Prostate gland (tissue), 2 donors: ENCODE data around the gene PHLDB1. TPM values are rescaled to one million over a fixed set of nuclear protein-coding genes. Genes with fewer than 3 reads are reported as not detected.

Source experiments
- DNase-seq: peaks from one replicate; pipeline ENCODE4 v3.0.0-alpha.2; 2019; ENCODE audit warnings: low spot score
- H3K27ac ChIP-seq, 2 donors: fragments of 200-600 bp; sonication (generic); 2 replicates each; pipeline ENCODE4 v1.5.1; 2017 to 2019
- H3K27me3 ChIP-seq: fragments of 200-600 bp; sonication (generic); replicated peaks from 2 replicates; pipeline ENCODE4 v1.5.1; 2019; ENCODE audit not compliant: insufficient read depth
- H3K36me3 ChIP-seq, 2 donors: fragments of 200-600 bp; sonication (generic); 1 replicate in 1 of 2; 2 replicates in 1 of 2; pipeline versions ENCODE4 v1.5.1 to v1.8.1; 2017 to 2019
- H3K4me1 ChIP-seq: fragments of 200-600 bp; sonication (generic); replicated peaks from 2 replicates; pipeline ENCODE4 v1.5.1; 2019
- H3K4me3 ChIP-seq, 2 donors: fragments of 200-600 bp; sonication (generic); 2 replicates each; pipeline ENCODE4 v1.5.1; 2017 to 2019
- H3K9me3 ChIP-seq: fragments of 200-600 bp; sonication (generic); 2 replicates; pipeline ENCODE4 v1.5.1; 2017
- CTCF ChIP-seq, 4 experiments: fragments of 200-600 bp in 2 of 4; fragments of 450-650 bp in 2 of 4; sonication (generic) in 2 of 4; IDR thresholded peaks; 1 replicate in 3 of 4; 2 replicates in 1 of 4; pipeline ENCODE4 v1.5.1; 2016 to 2019; ENCODE audit warnings: antibody characterized with exemption in 4 of 4, mild to moderate bottlenecking in 2 of 4, moderate library complexity in 2 of 4
- POLR2A ChIP-seq: fragments of 450-650 bp; IDR thresholded peaks from one replicate; pipeline ENCODE4 v1.6.1; 2016; ENCODE audit warnings: antibody characterized with exemption, mild to moderate bottlenecking
- POLR2AphosphoS5 ChIP-seq: sonication (generic); formaldehyde crosslinking; IDR thresholded peaks from one replicate; pipeline ENCODE4 v1.6.1; 2017; ENCODE audit warnings: antibody characterized with exemption
- WGBS: methylation state at CpG from one replicate; pipeline ENCODE4 v1.1.5; 2018; 5-methylcytosine and 5-hydroxymethylcytosine counted together
- intact Hi-C: fragments of 100-400 bp; cut with DNase I; formaldehyde crosslinking; loops from one replicate; pipeline ENCODE4 v1.14.2; 2022
- total RNA-seq, 2 donors: library from RNA; depleted of rRNA; stranded (reverse); fragments of >200 nt; gene quantifications; one replicate each; pipeline ENCODE4 v1.1.0, GENCODE V29; 2016

PHLDB1 gene
- total RNA-seq, 2 donors from 2014 or later = 74.5 to 113 TPM

DNA sequence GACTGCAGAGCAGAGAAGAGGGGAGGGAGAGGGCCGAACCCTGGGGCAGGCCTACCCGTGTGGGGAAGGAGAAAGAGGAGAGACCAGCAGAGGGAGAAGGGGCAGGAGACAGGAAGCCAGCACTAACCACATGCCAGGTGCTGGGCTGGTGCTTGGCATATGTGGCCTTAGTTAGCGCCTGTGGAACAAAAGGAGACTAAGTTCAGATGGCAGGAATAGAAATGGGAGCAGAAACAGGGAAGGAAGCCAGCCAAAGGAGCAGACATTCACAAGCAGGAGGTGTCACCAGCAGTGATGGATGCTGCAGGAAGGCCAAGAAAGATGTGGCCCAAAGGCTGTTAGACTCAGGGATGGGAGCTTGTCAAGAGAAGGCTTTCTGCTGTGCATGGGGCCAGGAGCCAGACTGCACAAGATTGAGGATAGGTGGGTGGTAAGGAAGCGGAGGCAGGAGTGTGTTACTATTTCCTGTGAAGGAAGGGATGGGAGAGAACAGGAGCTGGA is 45.3 kb downstream of the PHLDB1 start:
- H3K4me1 ChIP-seq = no peaks in the 10 kb centered on the region
- H3K27ac ChIP-seq = no peak overlapping the region
- H3K36me3 ChIP-seq = peaks cover 0 to 12% of the 10 kb centered on the region in 2 donors
- intact Hi-C loops = no loop called here
- no peak for TF ChIP-seq POLR2A
- no peak for TF ChIP-seq POLR2AphosphoS5
- no peak for DNase-seq
- no peak overlapping the region for H3K4me3 ChIP-seq
- H3K27me3 ChIP-seq = no peaks in the 10 kb centered on the region
- H3K9me3 ChIP-seq = no peaks in the 10 kb centered on the region
- 40% methylated on average over 4 of the region's 4 CpGs for WGBS

- no peaks in the 10 kb centered on the region for H3K9me3 ChIP-seq
- H3K36me3 ChIP-seq = peaks cover 0 to 12% of the 10 kb centered on the region in 2 donors
- H3K27me3 ChIP-seq = no peaks in the 10 kb centered on the region
- WGBS = 84% methylated on average over 8 of the region's 8 CpGs
- intact Hi-C loops = no loop called here
- H3K4me3 ChIP-seq = no peak overlapping the region
- no peak for DNase-seq
- H3K4me1 ChIP-seq = no peaks in the 10 kb centered on the region
- no peak overlapping the region for H3K27ac ChIP-seq
- TF ChIP-seq POLR2AphosphoS5 = no peak
- no peak for TF ChIP-seq CTCF (IDR thresholded peaks at IDR 0.05)
- no peak for TF ChIP-seq POLR2A
These were observed 46.4 kb downstream of the PHLDB1 start for GRCh38 chr11:118653684-118654390.

- no peak for TF ChIP-seq POLR2A
- TF ChIP-seq CTCF (IDR thresholded peaks at IDR 0.05) = no peak
- no peak for TF ChIP-seq POLR2AphosphoS5
- no peak overlapping the region for H3K27ac ChIP-seq
- peaks cover 0 to 6% of the 10 kb centered on the region in 2 donors for H3K36me3 ChIP-seq
- H3K4me3 ChIP-seq = no peak overlapping the region
- H3K9me3 ChIP-seq = no peaks in the 10 kb centered on the region
- 83% methylated on average over 7 of the region's 7 CpGs for WGBS
- no peaks in the 10 kb centered on the region for H3K27me3 ChIP-seq
- intact Hi-C loops = loop anchor here (5.0 kb wide), 2 partner anchors 48 to 63 kb away; partner anchors contain the start of gene PHLDB1
- no peak for DNase-seq
- H3K4me1 ChIP-seq = no peaks in the 10 kb centered on the region
These were observed 48.2 kb downstream of the PHLDB1 start for GRCh38 chr11:118655486-118656190.

DNA sequence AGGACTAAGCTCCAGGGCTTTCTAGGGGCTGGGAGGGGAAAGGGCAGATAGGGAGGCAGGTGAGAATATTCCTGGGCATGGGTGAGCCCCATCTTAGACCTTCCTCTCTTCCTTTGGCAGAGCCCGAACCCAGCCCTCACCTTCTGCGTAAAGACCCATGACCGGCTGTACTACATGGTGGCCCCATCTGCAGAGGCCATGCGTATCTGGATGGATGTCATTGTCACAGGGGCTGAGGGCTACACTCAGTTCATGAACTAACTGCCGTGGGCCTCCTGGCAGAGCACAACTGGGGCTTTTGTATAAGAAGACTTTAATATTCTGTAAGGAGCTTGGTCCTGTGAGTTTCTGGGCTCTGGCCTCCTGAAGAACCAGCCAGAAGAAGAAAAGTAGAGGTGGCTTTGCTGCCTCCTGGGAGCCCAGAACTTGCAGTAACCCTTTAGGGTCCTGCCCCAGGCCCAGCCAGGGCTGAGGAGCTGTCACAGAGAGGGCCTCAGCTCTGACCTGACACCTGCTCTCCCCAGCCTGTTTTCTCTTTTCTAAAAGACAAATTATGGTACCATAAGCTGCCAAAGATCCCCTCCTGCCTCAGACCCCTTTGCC is 49.2 kb downstream of the PHLDB1 start:
- H3K27me3 ChIP-seq = no peaks in the 10 kb centered on the region
- H3K9me3 ChIP-seq = no peaks in the 10 kb centered on the region
- no peaks in the 10 kb centered on the region for H3K36me3 ChIP-seq
- no peak for DNase-seq
- intact Hi-C loops = loop anchor here (5.0 kb wide), 2 partner anchors 49 to 64 kb away; partner anchors contain the start of gene PHLDB1
- no peak overlapping the region for H3K4me3 ChIP-seq
- no peak overlapping the region for H3K27ac ChIP-seq
- WGBS = 87% methylated on average over 5 of the region's 5 CpGs
- no peak for TF ChIP-seq POLR2AphosphoS5
- no peak for TF ChIP-seq POLR2A
- TF ChIP-seq CTCF (IDR thresholded peaks at IDR 0.05) = no peak
- no peaks in the 10 kb centered on the region for H3K4me1 ChIP-seq

GRCh38 chr11:118657238-118657637 is 49.8 kb downstream of the PHLDB1 start:
- TF ChIP-seq POLR2A (no peak), POLR2AphosphoS5 (no peak), CTCF (IDR thresholded peaks at IDR 0.05) (no peak)
- 88% methylated on average over 2 of the region's 2 CpGs for WGBS
- H3K4me3 ChIP-seq = no peak overlapping the region
- no peak for DNase-seq
- no peaks in the 10 kb centered on the region for H3K27me3 ChIP-seq
- intact Hi-C loops = loop anchor here (5.0 kb wide), 2 partner anchors 50 to 65 kb away; partner anchors contain the start of gene PHLDB1
- H3K27ac ChIP-seq = no peak overlapping the region
- no peaks in the 10 kb centered on the region for H3K36me3 ChIP-seq
- H3K4me1 ChIP-seq = no peaks in the 10 kb centered on the region
- no peaks in the 10 kb centered on the region for H3K9me3 ChIP-seq
